AG09309 (cell line): ENCODE measurements around the gene ABLIM2.

ENCODE experiments used
- DNase-seq: peaks from one replicate; pipeline ENCODE4 v3.0.0-alpha.2; 2010; ENCODE audit warnings: low read depth
- H3K4me3 ChIP-seq: 2 replicates; pipeline ENCODE4 v1.5.1; 2011; ENCODE audit warnings: mild to moderate bottlenecking, low read depth, low read length, moderate library complexity; ENCODE audit not compliant: control insufficient read depth
- TF ChIP-seq, protein P1 (sequence below): IDR thresholded peaks from 2 replicates; pipeline ENCODE4 v1.5.1; 2011; ENCODE audit warnings: mild to moderate bottlenecking, low read depth, low read length, inconsistent platforms; ENCODE audit not compliant: insufficient read depth, control insufficient read depth; ENCODE audit errors: missing control alignments

The ABLIM2 gene

DNA sequence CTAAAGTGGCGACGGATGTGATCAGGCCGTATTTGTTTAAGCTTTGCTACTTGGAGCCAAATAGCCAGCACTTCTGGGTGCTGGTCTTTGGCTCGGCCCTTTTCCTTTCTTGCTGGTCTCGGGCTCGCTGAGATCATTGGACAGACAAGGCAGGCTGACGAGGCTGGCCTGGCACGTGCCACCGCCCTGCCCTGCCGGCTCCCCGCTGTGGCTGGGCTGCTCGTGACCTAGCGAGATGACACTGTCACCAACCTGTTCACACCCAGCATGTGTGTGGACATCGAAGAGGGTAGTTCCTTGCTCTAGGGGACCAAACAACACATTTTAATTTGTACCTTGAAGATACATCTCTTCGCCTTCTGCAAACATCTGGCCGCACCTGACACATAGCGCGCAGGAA lies 98.0 kb downstream of the ABLIM2 start:
- DNase-seq: no peak
- no peak overlapping the region for H3K4me3 ChIP-seq
- TF ChIP-seq, protein P1, sequence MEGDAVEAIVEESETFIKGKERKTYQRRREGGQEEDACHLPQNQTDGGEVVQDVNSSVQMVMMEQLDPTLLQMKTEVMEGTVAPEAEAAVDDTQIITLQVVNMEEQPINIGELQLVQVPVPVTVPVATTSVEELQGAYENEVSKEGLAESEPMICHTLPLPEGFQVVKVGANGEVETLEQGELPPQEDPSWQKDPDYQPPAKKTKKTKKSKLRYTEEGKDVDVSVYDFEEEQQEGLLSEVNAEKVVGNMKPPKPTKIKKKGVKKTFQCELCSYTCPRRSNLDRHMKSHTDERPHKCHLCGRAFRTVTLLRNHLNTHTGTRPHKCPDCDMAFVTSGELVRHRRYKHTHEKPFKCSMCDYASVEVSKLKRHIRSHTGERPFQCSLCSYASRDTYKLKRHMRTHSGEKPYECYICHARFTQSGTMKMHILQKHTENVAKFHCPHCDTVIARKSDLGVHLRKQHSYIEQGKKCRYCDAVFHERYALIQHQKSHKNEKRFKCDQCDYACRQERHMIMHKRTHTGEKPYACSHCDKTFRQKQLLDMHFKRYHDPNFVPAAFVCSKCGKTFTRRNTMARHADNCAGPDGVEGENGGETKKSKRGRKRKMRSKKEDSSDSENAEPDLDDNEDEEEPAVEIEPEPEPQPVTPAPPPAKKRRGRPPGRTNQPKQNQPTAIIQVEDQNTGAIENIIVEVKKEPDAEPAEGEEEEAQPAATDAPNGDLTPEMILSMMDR: no peak

- DNase-seq: no peak
- no peak overlapping the region for H3K4me3 ChIP-seq
- TF ChIP-seq, protein P1: no peak
These were observed 100.6 kb downstream of the ABLIM2 start for GRCh38 chr4:8058031-8058479.

DNA sequence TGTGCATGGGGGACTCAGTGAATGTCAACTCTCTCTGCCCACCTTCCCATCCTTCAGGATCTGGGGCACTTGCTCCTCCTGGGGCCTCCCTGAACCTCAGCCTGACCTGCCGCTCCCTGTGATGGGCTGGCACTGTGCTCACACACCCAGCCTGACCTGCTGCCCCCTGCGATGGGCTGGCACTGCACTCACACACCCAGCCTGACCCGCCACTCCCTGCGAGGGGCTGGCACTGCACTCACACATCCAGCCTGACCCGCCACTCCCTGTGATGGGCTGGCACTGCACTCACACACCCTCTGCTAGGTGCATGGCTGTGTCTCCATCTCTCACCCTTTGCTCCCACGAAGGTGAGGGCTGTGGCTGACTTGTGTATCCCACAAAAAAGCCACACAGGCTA lies 103.4 kb downstream of the ABLIM2 start:
- TF ChIP-seq, protein P1: no peak

DNA sequence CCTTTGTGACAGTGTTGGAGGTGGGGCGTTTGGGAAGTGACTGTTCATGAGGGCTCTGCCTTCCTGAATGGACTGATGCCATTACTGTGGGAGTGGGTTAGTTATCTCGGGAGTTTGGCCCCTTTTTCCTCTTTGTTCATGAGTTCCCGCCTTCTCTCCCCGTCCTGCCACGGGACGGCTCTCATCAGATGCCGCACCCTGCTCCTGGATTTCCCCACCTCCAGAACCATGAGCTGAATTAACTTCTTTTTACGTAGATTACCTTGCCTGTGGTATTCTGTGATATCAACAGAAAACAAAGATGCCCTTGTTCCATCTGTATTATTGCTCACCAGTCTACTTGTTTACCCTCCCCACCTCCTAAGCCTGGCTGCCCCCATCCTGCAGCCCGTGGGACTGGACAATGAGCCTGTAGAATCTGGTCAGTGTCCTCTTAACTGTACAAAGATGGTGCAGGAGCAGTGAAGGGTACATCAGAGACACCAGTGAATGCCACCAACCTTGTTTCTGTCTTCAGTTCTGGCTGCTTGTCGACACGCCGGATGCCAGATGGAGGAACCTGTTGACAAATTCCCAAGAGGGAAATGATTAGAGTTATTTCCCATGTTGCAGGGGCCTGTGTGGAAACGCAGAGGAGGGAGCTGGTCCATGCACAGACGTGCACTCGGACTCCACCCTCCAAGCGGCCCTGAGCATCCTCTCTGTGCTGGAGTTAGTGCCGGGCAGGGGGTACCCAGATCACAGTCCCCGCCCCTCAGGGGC lies 104.7 kb downstream of the ABLIM2 start:
- no peak for DNase-seq
- TF ChIP-seq, protein P1: no peak
- H3K4me3 ChIP-seq: no peak overlapping the region

More for the DNA sequence above, 103.4 kb downstream of the ABLIM2 start:
- no peak for DNase-seq
- H3K4me3 ChIP-seq: no peak overlapping the region

GRCh38 chr4:8052160-8052691 lies 106.4 kb downstream of the ABLIM2 start:
- DNase-seq: no peak
- TF ChIP-seq, protein P1: no peak
- no peak overlapping the region for H3K4me3 ChIP-seq

GRCh38 chr4:8051644-8052043 lies 107.0 kb downstream of the ABLIM2 start:
- TF ChIP-seq, protein P1: no peak
- DNase-seq: no peak

More at GRCh38 chr4:8051644-8052043, 107.0 kb downstream of the ABLIM2 start:
- no peak overlapping the region for H3K4me3 ChIP-seq
